ENCODE results near the gene GNAQ.

DNA sequence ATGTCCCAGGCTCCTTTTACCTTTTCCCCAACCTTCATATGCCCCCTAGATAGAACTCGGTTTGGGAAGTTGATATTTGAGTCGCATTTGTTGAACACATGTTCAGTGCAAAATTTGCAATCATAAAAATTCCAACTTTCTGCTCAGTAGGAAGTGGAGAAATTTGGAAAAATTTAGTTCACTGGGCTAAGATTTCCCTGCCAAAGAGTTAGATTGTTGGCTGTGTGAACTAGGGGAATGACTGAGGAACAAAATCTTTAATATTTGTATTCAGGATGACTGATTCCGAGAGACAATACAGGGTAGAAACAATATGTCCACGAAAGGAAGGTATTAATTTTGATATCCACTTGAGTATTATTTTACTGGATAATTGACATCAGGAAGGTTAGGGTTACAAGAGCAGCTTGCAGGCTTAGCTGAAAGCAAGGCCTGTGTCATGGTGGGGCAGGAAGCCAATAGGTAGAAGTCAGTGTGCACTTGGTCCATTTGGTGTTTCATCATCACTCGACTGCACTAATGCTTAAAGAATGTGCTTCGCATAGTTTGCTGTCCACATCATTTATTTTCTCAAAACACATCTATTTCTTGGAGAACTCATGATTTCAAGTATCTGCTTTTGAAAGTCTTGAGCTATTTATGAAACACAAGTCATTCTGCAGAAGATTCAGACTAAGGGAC is 324.1 kb downstream of the GNAQ start:
- no peak for TF ChIP-seq ZBTB7A (IDR thresholded peaks at IDR 0.05; ENCODE audit: low read depth)
- peak; percentile 82 for TF ChIP-seq CEBPB (IDR thresholded peaks at IDR 0.05)
- TF ChIP-seq, protein P1, sequence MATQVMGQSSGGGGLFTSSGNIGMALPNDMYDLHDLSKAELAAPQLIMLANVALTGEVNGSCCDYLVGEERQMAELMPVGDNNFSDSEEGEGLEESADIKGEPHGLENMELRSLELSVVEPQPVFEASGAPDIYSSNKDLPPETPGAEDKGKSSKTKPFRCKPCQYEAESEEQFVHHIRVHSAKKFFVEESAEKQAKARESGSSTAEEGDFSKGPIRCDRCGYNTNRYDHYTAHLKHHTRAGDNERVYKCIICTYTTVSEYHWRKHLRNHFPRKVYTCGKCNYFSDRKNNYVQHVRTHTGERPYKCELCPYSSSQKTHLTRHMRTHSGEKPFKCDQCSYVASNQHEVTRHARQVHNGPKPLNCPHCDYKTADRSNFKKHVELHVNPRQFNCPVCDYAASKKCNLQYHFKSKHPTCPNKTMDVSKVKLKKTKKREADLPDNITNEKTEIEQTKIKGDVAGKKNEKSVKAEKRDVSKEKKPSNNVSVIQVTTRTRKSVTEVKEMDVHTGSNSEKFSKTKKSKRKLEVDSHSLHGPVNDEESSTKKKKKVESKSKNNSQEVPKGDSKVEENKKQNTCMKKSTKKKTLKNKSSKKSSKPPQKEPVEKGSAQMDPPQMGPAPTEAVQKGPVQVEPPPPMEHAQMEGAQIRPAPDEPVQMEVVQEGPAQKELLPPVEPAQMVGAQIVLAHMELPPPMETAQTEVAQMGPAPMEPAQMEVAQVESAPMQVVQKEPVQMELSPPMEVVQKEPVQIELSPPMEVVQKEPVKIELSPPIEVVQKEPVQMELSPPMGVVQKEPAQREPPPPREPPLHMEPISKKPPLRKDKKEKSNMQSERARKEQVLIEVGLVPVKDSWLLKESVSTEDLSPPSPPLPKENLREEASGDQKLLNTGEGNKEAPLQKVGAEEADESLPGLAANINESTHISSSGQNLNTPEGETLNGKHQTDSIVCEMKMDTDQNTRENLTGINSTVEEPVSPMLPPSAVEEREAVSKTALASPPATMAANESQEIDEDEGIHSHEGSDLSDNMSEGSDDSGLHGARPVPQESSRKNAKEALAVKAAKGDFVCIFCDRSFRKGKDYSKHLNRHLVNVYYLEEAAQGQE (IDR thresholded peaks at IDR 0.05; ENCODE audit: low read depth) = no peak
- no peak for TF ChIP-seq TAF1 (IDR thresholded peaks at IDR 0.05; ENCODE audit: low read depth)
- TF ChIP-seq, protein P2, sequence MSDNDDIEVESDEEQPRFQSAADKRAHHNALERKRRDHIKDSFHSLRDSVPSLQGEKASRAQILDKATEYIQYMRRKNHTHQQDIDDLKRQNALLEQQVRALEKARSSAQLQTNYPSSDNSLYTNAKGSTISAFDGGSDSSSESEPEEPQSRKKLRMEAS (IDR thresholded peaks at IDR 0.05) = no peak
- no peak for TF ChIP-seq YY1 (IDR thresholded peaks at IDR 0.05; ENCODE audit: low read depth)
- no peak for TF ChIP-seq CREB1 (IDR thresholded peaks at IDR 0.05; ENCODE audit: low read depth)
- TF ChIP-seq NFIC (IDR thresholded peaks at IDR 0.05) = peak; percentile 34; the same call in 1 of the 2 replicates
- TF ChIP-seq RAD21 (IDR thresholded peaks at IDR 0.05; ENCODE audit: low read depth) = no peak
- TF ChIP-seq FOXM1 (IDR thresholded peaks at IDR 0.05; ENCODE audit: borderline replicate concordance, low read depth) = no peak
- TF ChIP-seq EP300 (IDR thresholded peaks at IDR 0.05; ENCODE audit: borderline replicate concordance) = no peak
- no peak for TF ChIP-seq EGR1 (IDR thresholded peaks at IDR 0.05)
- peak; percentile 19; the same call in 1 of the 2 replicates for TF ChIP-seq TCF12 (IDR thresholded peaks at IDR 0.05; ENCODE audit: low read depth)
- peak; percentile 87 for TF ChIP-seq TEAD4 (IDR thresholded peaks at IDR 0.05)

Data from Ishikawa (cell line).